Measurements from ENCODE around the gene POR. TPM values are rescaled to one million over a fixed set of nuclear protein-coding genes. Genes with fewer than 3 reads are reported as not detected.

POR gene
- total RNA-seq, 1 experiment from 2014 or later = 144 TPM

GRCh38 chr7:75938921-75939320 is 24.0 kb downstream of the POR start:
- in situ Hi-C loops (cut with HindIII; ENCODE audit: low pct_unique_long_range_greater_than_20kb, low sequenced_read_pairs) = no loop called here

DNA sequence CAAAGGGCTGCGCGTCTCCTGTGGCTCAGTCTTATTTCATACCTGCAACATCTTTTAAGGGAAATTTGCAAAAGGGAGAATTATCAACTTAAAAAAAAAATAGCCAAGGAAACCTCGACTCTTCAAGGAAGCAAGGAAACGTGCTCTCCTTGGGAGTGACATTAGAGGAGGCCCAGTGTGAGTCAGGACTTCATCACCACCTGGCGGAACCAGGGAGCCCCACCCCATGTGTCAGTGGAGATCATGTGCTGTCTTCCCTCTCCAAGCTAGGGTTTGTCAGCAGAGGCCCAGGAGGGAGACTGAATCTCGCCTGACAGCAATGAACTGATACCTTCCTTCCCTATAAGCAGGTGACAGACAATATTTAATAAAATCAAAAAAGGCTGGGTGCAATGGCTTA is 28.9 kb downstream of the POR start:
- DNase-seq (ENCODE audit: low read depth) = peak; percentile 70
- in situ Hi-C loops (cut with HindIII; ENCODE audit: low pct_unique_long_range_greater_than_20kb, low sequenced_read_pairs) = no loop called here

More at GRCh38 chr7:75938921-75939320, 24.0 kb downstream of the POR start:
- no peak for DNase-seq (ENCODE audit: low read depth)

GRCh38 chr7:75944507-75944906 is 29.6 kb downstream of the POR start:
- DNase-seq (ENCODE audit: low read depth) = no peak
- in situ Hi-C loops (cut with HindIII; ENCODE audit: low pct_unique_long_range_greater_than_20kb, low sequenced_read_pairs) = no loop called here

DNA sequence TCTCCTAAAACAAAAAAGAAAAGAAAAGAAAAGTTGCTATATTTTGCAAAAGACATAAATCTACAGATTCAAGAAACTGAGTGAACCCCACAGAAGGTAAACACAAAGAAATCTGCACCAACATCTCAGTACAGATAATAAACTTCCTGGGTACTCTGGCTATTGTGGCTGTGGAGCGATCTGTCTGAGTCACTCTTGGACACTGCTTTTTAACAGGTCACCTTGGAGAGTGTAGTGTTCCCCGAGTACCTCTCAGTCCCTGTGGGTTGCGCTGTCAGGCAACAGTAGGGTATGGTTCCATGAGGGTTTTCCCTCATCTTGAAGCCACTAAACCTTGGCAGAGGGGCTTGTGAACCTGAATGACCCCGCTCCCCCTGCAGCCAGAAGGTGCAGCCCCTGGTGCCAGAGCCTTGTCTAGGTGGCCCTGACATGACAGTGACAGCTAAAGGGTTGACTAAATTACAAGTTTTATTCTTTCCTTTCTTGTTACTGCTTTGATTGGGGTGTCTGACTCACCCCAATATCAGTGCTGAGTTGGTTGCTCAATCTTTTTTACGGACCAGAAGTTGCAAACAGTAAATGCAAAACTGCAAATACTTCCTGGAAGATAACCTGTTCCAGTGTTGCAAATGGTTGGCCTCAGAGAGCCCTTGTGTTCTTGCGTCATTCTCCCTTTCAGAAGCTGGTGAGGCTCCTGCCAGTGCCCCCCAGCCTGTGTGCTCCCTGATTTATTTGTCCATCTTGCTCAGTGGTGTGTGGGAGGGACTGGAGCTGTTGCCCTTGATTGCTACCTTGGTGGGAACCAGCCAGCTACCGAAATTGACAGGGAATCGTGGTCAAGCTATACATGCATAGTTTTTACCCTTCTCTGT is 30.6 kb downstream of the POR start:
- no peak for DNase-seq (ENCODE audit: low read depth)
- in situ Hi-C loops (cut with HindIII; ENCODE audit: low pct_unique_long_range_greater_than_20kb, low sequenced_read_pairs) = no loop called here

GRCh38 chr7:75946207-75946855 is 31.4 kb downstream of the POR start:
- in situ Hi-C loops (cut with HindIII; ENCODE audit: low pct_unique_long_range_greater_than_20kb, low sequenced_read_pairs) = no loop called here
- no peak for DNase-seq (ENCODE audit: low read depth)

GRCh38 chr7:75948179-75948578 is 33.2 kb downstream of the POR start:
- no peak for DNase-seq (ENCODE audit: low read depth)
- in situ Hi-C loops (cut with HindIII; ENCODE audit: low pct_unique_long_range_greater_than_20kb, low sequenced_read_pairs) = no loop called here

DNA sequence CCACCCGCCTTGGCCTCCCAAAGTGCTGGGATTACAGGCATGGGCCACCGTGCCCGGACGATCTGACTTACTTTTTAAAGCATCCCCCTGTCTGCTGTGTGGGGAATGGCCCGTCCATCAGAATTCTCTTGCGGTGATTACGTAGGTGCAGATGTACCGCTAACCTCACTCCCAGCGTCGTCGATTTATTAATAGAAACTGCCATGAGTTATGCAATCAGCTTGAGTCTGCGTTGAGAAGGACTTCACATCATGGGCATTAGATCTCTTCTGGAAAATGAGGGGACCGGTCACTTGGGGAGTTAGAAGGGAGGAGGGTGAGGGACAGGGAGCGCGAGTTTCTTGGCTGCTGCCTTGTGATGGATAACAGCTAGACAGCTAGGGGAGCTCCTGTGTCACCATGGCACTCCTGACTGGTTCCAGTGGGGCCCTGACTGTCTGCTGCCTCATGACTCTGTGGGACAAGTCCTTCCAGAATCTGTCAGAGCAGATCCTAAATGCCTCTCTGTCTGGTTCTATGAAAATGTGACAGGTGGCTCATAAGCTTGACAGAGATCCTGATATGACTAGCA is 35.2 kb downstream of the POR start:
- in situ Hi-C loops (cut with HindIII; ENCODE audit: low pct_unique_long_range_greater_than_20kb, low sequenced_read_pairs) = loop anchor here (10.0 kb wide), 1 partner anchor 45 kb away; no protein-coding TSS in a partner anchor
- no peak for DNase-seq (ENCODE audit: low read depth)

DNA sequence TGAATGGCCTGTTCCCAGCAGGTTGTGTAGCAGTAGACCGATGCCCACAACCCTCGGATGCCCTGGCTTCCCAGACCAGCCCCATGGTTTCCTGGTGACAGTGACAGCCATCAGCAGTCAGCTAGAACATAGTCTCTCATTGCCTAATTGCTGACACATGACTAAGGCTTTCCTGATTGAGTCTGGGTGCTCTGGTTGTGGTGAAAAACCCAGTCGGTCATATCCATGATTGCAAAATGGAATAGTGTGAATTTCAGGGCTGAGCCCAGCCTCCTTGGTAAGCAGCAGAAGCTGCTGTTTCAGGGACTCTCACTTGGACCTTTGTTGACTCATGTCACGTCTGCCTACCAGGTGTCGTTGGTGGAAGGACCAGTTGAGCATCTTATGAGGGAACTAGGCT is 36.6 kb downstream of the POR start:
- peak; percentile 77 for DNase-seq (ENCODE audit: low read depth)
- in situ Hi-C loops (cut with HindIII; ENCODE audit: low pct_unique_long_range_greater_than_20kb, low sequenced_read_pairs) = loop anchor here (10.0 kb wide), 1 partner anchor 47 kb away; no protein-coding TSS in a partner anchor

GRCh38 chr7:75953431-75953830 is 38.5 kb downstream of the POR start:
- in situ Hi-C loops (cut with HindIII; ENCODE audit: low pct_unique_long_range_greater_than_20kb, low sequenced_read_pairs) = loop anchor here (10.0 kb wide), 1 partner anchor 49 kb away; no protein-coding TSS in a partner anchor
- no peak for DNase-seq (ENCODE audit: low read depth)

GRCh38 chr7:75953931-75954330 is 39.0 kb downstream of the POR start:
- in situ Hi-C loops (cut with HindIII; ENCODE audit: low pct_unique_long_range_greater_than_20kb, low sequenced_read_pairs) = loop anchor here (10.0 kb wide), 1 partner anchor 49 kb away; no protein-coding TSS in a partner anchor
- no peak for DNase-seq (ENCODE audit: low read depth)

DNA sequence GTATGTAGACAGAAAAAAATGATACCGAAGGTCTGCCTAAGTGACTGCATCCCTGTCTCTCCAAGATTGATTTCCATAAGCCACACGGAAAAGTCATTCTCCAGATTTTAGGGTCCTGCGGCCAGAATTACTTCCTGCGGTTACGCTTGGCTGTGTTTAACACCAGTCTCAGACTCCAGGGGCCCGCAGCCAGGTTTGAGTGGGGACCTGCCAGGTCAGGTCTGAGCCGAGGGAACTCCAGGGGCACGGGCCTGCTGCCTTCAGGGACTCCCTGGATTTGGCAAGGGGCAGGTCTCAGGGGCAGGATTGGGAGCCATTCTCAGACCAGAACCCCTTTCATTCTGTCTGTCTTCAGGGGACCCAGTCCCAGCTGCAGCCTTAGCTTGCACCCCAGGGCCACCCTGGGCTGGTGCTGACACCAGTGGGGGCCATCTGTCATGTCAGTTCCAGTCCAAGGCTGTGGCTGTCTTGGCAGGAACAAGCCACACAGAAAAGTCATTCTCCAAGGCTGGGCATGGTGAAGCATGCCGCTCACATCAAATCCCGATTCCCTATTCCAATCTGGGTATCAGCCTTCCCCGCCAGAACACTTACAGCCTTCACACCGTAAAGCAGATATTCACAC is 40.5 kb downstream of the POR start:
- no peak for DNase-seq (ENCODE audit: low read depth)
- in situ Hi-C loops (cut with HindIII; ENCODE audit: low pct_unique_long_range_greater_than_20kb, low sequenced_read_pairs) = loop anchor here (10.0 kb wide), 1 partner anchor 51 kb away; no protein-coding TSS in a partner anchor

DNA sequence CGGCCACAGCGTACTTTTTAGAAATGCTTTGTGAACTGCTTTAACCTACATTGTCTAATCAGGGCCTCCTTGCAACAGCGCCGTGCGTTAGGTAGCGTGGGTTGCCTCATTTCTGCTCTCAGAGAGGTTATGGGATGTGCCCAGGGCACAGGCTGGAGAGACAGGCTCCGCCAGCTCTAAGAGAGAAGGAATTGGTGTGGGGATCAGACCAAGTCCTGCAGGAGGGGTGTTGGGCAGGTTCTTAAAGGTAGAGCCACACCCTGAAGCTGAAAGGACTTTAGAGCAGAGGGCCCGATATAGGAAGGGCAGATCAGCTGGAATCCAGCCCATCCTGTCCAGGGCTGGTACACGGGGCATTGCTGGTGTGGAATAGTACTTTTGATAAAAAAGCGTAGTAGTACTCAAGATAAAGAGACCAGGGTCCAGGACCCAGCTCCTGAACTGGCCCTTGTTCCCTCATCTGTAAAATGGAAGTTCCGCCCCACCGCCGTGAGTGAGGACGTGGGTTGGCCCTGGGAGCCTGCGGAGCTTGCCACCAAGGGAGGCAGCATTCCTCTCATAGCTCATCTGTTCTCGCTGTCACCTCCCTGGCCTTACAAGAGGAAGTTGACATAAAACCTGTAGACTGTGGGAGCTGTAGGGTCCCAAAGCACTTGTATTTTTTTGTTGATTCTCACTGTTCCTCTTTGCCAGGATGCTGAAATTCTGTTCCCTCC is 42.2 kb downstream of the POR start:
- peak; percentile 85 for DNase-seq (ENCODE audit: low read depth)
- in situ Hi-C loops (cut with HindIII; ENCODE audit: low pct_unique_long_range_greater_than_20kb, low sequenced_read_pairs) = loop anchor here (10.0 kb wide), 1 partner anchor 52 kb away; no protein-coding TSS in a partner anchor

DNA sequence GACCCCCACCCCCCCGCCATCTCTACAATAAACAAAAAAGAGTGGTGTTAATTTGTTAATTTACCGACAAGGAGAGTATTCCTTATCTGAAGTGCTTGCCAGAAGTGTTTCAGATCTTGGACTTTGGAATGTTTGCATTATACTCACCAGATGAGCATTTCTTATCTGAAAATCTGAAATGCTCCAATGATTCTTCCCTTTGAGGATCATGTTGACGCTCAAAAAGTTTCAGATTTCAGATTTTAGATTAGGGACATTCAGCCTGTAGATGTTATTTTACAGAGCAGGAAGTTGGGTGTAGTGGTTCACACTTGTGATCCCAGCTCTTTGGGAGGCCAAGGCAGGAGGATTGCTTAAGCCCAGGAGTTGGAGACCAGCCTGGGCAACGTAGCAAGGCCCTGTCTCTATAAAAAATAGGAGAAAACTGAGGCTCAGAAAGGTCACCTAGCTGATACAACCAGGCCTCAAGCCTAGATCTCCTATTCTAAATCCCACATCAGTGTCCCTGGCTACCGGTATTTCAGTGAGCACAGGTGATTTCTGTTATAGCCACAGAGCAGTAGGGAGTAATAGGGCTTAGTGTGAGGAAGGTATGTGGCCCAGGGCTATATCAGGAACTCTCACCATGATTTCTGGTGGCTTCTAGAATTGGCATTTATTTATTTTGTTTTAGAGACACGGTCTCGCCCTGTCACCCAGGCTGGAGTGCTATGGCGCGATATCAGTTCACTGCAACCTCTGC is 44.0 kb downstream of the POR start:
- in situ Hi-C loops (cut with HindIII; ENCODE audit: low pct_unique_long_range_greater_than_20kb, low sequenced_read_pairs) = loop anchor here (10.0 kb wide), 1 partner anchor 54 kb away; no protein-coding TSS in a partner anchor
- peak; percentile 87 for DNase-seq (ENCODE audit: low read depth)

DNA sequence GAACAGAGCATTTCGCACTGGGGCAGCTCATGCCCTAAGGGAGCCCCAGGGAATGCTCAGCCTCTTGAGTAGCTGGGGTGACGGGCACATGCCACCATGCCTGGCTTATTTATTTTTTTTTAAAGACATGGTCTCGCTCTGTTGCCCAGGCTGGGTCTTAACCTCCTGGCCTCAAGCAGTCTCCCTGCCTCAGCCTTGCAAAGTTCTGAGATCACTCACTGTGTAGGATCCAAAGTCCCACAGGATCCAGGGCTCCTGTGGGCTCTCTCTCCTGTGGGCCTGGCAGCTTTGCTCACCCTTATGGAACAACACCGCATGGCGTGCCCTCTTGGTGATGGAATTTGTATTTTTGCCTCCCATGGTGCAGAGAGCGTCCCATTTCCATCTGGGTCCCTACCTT is 45.4 kb downstream of the POR start:
- DNase-seq (ENCODE audit: low read depth) = peak; percentile 58
- in situ Hi-C loops (cut with HindIII; ENCODE audit: low pct_unique_long_range_greater_than_20kb, low sequenced_read_pairs) = no loop called here

DNA sequence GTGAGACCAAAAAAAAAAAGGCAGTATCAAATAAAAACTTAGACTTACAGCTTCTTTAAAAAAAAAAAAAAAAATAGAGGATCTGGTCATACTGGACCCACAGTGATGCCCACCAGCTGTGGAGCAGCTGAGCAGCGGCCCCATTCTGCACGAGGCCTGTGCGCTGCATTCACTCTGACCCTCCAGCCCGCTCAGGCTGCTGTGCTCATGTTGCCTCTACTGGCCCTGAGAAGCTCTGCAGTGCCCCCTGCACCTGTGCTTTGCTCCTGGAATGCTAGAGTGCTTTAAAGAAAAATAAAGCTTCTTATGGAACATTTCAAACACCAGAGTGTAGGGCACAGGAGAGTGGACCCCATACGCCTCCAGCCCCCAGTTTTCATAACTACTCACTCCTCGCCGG is 46.3 kb downstream of the POR start:
- peak; percentile 48 for DNase-seq (ENCODE audit: low read depth)
- in situ Hi-C loops (cut with HindIII; ENCODE audit: low pct_unique_long_range_greater_than_20kb, low sequenced_read_pairs) = no loop called here

DNA sequence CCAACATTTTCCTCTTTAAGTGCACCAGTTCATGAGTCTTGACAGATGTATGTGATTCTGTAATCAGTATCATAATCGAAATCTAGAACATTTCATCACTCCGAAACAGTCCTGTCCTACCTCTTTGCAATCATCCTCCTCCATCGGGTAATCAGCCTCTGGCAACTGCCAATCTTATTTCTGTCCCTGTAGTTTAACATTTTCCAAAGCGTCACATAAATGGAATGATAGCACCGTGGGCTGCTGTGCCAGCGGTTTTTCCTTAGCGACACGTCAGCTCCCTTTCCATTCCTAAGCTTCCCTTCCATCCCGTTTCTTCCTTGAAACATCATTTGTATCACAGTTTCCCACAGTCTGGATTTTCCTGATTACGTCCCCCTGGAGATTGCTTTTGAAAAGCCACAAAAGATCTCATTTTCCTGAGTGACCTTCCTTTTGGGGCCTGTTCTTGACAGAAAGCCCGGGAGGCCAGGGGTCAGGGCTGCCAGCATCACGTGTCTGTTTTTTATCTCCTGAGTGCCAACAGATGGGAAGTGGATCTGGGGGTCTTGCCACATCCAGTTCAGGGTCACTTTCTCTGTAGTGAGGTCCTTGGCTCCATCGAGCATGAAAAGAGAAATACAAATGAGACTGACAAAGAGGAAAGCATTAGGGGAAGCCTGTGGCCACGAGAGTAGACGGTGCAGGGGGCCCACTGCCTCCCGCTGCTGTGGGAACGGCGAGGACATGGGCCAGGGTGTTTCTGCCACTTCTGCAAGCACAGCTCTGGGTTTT is 47.8 kb downstream of the POR start:
- no peak for DNase-seq (ENCODE audit: low read depth)
- in situ Hi-C loops (cut with HindIII; ENCODE audit: low pct_unique_long_range_greater_than_20kb, low sequenced_read_pairs) = no loop called here

Data from Caki2 (cell line).